GM18867 (cell line): ENCODE data around the gene SCG2.
"Not testable (repeated sequence)": the region's sequence is repeated elsewhere in the genome, so short reads cannot be mapped to it uniquely, and the experiment has no call there.

Experiments
- ATAC-seq: cut with Tn5 transposase; IDR thresholded peaks from one replicate; pipeline ENCODE4 v1.9.1; 2021; ENCODE audit warnings: mild to moderate bottlenecking, moderate library complexity; ENCODE audit not compliant: unreplicated experiment

Gene SCG2

DNA sequence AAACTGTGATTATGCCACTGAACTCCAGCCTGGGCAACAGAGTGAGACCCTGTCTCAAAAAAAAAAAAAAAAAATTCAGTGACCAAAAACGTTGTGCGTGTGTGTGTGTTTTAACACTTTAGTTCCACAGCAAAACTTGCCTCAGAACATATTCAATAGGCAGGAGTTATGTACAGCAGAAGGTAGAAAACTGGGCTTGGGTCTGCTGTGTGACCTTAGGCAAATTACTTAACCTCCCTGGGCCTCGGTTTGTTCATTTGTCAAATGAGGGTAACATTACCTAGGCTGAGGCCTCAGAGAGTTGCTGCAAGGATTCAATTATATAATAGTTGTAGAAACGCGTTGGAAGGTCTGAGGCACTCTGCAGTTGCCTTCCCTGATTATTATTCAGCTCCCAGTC, 10.3 kb upstream of the SCG2 start:
- ATAC-seq, result no peak

DNA sequence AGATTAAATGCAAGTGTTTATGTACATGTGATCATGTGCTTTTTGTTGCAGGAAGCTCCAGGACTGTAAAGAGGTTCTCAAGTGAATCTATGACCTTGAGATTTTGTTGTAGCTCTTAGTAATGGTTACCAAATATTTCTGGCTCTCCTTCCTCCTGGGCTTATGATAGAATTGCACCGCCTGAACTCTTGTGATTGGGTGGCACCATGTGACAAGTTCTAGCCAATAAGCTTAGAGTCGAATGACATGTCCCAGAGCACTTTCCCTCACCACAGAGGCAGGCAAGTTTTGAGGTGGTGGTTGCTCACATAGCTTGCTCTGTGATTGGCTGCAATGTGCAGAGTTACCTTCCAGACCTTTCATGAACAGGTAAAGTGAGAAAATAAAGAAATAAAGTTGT, 8.9 kb upstream of the SCG2 start:
- no peak for ATAC-seq

DNA sequence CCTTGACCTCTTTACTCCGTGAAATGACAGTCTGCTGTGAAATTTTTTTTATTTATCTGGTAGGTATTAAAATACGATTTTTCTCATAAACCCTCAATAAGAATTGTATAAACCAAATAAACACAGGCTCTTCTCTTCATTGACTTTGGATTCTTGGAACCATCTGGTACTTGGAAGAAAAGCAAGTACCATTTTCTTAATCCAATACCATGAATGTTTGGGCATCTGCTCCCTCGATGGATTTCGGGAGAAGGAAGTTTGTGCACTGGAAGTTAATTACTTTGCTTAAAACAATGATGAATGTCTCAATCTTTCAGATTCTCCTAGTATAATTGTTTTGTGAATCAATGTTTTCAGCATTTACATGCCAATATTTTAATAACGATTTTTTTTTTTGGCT, 5.3 kb upstream of the SCG2 start:
- no peak for ATAC-seq

DNA sequence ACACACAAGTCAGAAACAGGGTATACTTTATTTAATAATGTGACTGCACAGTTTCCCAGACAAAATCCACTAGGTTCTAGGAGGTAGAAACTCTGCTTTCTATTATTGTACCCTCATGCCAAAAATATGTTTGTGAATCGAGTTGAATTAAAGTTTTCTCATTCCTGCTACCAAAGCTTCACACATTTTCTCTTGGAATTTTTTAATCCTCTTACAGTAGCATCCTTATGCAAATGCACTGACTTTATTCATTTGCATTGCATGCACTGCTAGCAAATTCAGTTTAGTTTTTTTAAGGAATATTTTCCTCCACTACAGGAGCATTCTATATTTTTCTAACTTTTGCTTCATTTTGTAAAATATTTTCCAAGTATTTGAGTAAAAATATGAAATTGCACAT, 4.8 kb upstream of the SCG2 start:
- no peak for ATAC-seq

DNA sequence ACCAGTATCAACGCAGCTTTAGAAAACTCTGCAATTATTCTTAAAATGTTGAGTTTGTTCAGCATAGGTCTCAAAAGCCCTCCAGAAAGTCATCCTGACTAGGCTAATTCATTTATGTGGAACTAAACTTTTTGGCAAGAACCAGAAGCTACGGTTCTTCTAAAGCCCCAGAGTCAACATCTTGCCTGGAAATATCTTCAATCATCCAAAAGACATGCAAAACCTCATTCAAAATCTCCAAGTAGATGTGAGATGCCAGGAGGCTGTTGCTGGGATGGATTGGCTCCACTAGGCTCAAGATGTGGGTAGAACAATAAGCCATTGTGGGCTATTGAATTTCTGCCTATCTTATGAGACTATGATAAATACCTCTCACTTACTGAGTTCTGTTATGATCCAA, 2.1 kb upstream of the SCG2 start:
- no peak for ATAC-seq

DNA sequence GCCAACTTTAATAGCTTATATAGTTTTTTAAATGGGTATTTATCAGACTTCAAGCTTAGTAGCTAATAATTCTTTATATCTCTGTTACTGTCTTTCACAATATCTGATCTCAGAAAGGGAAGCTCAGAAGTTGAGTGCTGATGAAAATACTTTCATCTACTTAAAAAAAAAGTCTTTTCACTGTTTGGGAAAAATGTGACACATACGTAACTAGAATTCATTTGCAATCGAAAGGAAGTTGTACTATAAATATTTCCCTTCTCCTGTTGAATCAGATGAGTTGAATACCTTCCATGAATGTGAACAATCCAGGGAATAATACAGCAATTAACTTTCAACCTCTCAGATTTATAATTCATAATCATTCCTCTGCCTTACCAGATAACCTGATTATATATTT, 811 bp upstream of the SCG2 start:
- ATAC-seq, result no peak

DNA sequence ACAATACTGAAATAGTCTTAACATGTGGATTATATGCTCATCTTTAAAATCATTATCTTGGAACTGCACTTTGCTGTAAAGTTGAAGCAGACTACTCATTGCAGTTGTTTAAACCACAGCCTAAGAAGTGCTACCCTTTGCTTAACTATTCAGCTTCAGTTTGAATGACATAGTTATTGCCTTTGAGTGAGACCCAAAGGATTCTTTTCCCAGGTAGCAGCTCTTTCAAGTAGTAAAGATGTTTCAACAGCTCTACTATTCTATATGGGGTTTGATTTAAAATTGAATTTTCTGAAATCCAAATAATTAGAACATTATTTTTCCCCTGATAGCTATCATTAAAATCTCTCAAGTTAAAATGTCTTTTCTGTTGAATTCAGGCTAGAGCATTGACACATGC, 1.1 kb downstream of the SCG2 start:
- ATAC-seq, result no peak

DNA sequence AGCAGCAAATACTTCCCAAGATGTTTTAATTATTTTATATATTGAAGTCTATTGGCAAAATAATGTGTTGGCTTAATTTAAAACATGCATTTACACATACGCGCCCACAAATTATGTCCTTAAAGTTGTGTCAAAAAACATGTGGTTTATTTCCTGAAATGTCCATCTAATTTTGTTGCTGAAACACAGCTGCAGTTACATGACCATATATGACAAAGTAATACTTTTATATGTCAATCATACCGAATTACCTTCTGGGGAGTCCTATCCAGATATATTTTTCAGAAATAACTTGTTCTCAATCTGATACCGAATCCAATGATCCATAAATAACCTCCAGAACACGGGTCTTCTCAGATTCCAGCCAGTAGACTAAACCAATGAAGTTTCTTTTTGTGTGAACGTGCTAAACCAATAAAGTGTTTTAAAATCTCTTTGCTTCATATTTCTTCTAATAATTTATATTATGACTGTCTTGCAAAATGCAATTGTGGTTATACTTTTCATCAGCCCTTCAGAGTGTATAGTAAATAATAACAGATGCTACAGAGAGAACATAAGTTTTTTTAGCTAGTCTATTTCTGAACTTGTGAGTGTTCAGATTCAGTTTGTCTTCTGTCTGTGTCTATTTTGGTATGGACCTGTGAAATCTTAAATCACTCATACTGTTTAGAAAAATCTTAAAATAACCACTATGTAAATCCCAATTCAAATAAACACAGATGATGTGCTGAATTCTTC, 2.4 kb downstream of the SCG2 start:
- no peak for ATAC-seq

DNA sequence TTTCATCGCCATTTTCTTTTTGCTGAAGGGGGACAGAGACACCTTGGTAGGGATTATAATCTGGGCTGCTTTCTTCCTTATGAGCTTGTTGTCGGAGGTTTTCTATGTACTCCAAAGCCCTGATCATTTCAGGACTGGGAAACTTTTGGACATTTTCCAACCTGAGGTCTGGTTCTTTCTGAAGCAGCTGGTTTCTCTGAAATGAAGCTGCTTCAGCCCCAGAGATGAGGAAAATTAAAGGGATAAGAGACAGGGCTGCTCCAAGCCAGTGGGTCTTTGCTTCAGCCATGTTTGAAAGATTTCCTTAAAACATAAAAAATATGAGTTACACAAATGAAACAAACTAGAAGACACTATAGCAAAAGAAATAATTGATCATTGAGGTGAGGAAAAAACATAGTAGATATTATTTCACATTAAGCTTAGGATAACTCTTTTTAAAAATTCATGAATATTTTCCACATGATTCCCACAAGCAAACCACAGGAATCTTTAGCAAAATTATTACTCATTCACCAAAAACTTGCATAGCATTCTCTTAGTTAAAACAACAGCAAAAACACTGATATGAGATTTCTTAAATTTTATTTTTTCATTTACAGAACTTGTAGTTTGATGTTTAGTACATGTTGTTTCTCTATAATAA, 3.0 kb downstream of the SCG2 start:
- ATAC-seq, result no peak

DNA sequence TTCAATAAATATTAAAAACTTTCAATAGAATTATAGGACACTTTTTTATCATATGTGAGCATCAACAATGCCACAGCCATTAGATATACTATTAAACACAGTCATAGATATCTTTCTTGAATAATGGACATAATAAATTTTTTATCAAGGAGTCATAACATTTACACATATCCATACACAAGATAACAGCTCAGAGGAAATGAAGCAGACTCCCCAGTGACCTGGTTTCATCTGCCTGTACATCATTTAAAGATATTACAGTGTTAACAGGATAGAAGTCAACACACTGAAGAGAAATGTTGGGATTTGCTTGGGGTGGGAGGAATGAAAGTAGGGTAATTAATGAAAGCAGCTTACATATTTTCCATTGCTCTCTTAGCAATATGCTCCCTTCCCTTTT, 5.1 kb downstream of the SCG2 start:
- ATAC-seq, result no peak

DNA sequence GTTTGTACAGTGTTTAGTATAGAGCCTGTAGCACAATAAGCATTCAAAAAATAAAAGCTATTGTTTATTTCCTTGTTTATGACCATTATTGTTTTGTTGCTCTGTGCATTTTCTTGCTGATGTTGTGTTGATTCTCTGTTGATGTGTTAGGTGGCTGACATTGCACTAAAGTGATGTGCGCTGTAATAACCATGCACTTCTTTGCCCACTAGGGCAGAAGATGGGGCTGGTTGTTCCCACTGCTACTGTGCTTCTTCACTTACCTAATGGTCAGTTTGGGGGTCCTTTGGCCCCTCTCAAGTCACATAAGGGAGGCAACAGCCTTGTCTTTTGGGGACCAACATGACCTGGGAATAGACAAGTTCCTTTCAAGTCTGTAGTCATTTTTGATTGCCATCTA, 6.0 kb downstream of the SCG2 start:
- ATAC-seq, result no peak

DNA sequence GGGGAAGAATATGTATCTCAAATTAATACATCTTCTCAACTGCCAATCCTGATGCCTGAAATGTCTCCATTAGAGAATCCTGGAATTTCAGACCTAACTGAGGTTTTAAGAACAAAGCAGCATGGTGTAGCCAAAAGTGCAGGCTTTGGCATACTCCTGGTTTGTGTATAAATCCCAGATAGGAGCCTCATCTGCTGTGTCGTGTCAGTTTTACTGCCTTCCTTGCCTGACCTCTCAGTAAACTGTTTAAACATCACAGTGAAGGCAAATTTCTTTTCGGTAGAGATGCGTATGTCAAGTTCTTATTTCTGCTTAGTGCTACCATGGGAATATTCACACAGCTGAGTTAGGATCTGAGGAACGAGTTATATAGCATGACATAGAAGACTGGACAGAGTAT, 7.3 kb downstream of the SCG2 start:
- no peak for ATAC-seq

DNA sequence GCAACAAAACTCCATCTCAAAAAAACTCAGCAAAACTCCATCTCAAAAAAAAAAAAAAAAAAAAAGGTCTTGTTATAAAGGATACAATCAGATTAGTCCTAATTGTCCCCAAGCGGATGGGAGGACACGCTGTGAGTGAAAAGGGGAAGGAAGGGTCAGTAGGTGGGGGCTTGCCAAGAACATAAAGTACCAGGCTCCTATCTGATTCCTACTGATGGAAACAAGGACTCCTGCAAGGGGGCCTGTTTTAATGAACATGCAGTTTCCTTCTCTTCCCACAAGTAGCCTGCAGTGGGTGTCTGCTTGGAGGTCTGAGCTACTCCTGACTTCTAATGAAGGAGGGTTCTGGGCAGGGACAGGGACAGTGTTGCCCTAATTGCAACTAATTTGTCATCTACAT, 7.9 kb downstream of the SCG2 start:
- no peak for ATAC-seq

DNA sequence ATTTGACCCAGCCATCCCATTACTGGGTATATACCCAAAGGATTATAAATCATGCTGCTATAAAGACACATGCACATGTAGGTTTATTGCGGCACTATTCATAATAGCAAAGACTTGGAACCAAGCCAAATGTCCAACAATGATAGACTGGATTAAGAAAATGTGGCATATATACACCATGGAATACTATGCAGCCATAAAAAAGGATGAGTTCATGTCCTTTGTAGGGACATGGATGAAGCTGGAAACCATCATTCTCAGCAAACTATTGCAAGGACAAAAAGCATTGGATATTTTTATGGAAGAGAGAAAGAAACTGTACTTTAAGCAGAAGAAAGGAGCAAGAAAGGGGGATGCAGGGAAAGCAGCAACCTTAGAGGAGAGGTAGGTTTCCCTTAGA, 9.5 kb downstream of the SCG2 start:
- not testable (repeated sequence) for ATAC-seq

DNA sequence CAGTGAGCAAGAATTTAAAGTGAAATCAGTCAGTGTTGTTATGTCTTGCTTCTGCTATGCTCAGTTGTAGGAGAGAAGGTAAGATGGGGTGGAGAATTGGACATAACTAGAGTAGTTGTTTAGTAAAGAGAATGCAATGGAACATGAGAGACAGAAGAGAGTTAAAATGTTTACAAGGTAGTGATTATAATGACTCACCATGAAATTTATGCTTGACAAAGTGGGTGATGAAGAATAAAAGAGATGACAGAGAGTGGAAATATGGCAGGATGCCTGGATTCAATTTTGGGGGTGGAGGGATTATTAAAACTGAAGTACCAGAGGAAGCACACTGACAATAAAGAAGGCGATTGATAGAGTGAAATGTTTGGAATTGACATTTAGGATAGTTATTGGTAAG, 10.6 kb downstream of the SCG2 start:
- ATAC-seq, result no peak

DNA sequence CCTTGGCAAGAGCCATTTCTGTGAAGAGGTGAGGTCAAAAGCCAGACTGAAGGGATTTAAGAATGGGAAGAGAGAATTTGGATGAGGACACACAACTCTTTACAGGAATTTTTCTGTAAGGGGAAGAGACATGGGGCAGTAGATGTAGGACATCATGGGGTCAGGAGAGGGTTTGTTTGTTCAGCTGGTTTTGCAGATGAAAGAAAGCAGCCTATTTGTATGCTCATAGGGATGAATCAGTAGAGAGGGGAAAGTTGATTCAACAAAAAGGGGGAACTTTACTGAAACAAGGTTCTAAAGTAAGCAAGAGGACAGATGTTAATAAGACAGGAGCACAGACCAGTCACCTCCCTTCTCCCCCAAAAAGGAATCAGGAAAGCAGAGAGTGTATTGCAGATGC, 11.2 kb downstream of the SCG2 start:
- no peak for ATAC-seq

DNA sequence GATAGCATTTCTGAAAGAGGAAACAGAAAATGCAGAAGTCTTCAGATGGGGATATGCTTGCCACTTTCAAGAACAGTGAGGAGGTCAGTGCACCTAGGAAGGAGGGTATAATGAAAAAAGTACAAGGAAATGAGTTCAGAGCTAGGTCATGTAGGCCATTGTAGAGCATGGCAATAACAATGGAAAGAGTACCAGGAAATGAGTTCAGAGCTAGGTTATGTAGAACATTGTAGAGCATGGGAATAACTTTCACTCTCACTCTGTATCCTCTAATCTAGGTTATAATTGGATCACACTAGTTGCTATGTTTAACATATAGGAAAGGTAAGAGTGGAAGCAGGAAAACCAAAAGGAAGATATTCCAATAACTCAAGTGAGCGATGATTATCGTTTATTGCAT, 12.3 kb downstream of the SCG2 start:
- no peak for ATAC-seq

DNA sequence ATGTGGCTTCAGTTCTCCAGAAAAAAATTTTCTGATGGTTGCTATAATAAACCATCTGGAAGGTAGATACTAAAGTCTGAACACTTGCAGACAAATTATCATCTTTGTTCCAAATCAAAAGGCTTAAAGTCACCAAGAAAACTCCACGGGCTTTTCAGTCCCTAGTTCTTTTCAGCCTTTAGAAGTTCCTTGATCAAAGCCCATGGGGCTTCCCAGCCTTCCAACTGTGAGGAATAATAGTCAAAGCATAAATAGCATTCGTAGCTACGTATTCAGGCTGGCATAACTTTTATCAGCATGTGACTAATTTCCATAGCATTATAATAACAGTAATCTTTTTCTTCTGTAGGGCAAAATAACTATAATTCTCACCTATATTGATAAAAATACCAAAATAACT, 13.9 kb downstream of the SCG2 start:
- no peak for ATAC-seq

DNA sequence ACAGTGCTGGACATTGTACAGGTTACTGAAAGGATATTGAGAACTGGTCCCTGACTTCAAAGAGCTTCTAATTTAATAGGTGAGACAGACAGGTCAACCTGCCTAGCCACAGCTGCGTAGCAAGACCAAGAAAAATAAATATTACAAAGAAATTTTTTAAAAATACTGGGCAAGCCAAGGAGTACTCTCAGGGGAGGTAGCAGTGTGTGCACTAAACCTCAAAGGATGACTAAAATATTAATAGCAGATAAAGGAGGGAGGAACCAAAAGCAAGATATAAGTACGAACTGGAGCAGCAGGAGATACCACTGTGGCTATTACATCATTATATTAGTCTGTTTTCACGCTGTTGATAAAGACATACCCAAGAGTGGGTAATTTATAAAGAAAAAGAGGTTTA, 14.9 kb downstream of the SCG2 start:
- ATAC-seq, result no peak

DNA sequence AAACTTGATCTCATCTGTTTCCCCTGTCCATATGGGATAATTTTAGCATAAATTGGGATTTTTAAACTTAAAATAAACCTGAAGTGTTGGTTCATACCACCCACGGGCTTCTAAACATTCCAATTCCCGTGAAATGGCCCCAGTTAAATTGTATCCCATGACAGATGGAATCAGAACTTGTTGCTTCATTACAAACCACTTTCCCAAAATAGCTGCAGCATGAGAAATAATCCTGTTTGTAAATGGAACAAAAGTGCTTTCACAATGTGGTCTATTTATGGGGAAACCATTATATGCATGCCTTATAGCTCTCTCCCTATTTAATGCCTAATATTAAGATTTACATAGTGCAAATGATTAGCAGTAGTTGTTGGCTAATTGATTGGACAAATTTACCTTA, 15.9 kb downstream of the SCG2 start:
- no peak for ATAC-seq

DNA sequence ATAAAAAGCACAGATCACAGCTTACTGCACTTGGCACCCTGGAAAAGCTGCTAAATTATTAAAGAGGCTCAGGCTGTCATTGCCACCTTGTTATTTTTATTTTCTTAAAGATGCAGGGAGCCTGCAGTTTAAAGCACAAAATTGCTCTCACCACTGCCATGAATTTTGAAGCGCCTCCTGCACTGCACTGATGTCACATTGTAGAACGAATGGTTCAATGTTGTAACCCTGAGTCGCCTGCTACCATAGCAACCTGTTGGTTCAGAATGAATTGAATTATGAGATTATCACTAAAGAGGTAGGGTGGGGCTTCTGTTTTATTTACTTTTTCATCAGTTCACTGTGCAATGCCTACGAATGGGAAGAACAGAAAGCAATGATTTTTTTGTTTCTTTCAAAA, 16.5 kb downstream of the SCG2 start:
- no peak for ATAC-seq

DNA sequence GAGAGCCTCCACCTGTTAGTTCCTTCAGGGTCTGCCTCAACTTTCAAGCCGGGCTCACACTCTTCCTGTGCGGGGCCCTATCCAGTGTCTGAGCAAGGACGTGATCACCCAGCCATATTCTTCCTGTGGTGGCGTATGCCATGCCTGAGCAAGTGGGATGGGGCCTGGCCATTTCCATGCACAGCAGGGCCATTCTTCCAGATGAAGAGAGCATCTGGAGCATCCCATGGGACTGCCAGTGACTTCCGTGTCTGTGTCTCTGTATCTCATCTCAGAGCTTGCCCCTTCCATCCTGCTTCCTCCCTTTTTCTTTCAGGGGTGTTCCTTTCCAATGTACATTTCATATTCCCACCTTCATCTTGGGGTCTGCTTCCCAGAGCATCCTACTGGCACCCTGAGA, 20.2 kb downstream of the SCG2 start:
- ATAC-seq, result no peak

DNA sequence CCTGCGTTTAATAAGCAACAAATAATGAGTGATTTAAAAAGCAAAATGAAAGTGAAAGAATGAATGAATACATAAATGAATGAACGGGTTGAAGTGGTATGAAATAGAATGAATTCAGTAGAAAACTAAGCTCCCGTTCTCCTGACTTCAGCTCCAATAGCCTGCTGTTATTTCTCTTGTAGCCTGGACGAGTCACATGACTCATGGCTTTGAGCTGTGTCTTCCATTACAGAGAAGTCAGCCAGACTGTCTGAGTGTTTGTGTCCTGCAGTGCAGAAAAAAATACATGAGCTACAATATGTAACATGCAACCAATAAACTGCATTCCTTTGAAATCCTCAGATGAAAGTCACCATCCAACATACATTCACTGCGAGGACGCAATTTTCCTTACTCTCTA, 21.2 kb downstream of the SCG2 start:
- ATAC-seq, result no peak
